Ishikawa (cell line): ENCODE results near the gene CPO.

Source experiments
- CEBPB ChIP-seq: IDR thresholded peaks from 2 replicates; pipeline ENCODE4 v1.6.1; 2012
- CREB1 ChIP-seq: IDR thresholded peaks from 2 replicates; pipeline ENCODE4 v1.6.1; 2012; ENCODE audit warnings: low read depth
- EGR1 ChIP-seq: IDR thresholded peaks from 2 replicates; pipeline ENCODE4 v1.6.1; 2012
- EP300 ChIP-seq: IDR thresholded peaks from 2 replicates; pipeline ENCODE4 v1.6.1; 2012; ENCODE audit warnings: borderline replicate concordance
- FOXM1 ChIP-seq: IDR thresholded peaks from 2 replicates; pipeline ENCODE4 v1.6.1; 2012; ENCODE audit warnings: low read depth, borderline replicate concordance
- NFIC ChIP-seq: IDR thresholded peaks from 2 replicates; pipeline ENCODE4 v1.6.1; 2012
- RAD21 ChIP-seq: IDR thresholded peaks from 2 replicates; pipeline ENCODE4 v1.6.1; 2012; ENCODE audit warnings: low read depth
- TAF1 ChIP-seq: IDR thresholded peaks from 2 replicates; pipeline ENCODE4 v1.6.1; 2012; ENCODE audit warnings: low read depth, mild to moderate bottlenecking
- TCF12 ChIP-seq: IDR thresholded peaks from 2 replicates; pipeline ENCODE4 v1.6.1; 2012; ENCODE audit warnings: low read depth
- TEAD4 ChIP-seq: IDR thresholded peaks from 2 replicates; pipeline ENCODE4 v1.6.1; 2012
- YY1 ChIP-seq: IDR thresholded peaks from 2 replicates; pipeline ENCODE4 v1.6.1; 2012; ENCODE audit warnings: low read depth
- ZBTB7A ChIP-seq: IDR thresholded peaks from 2 replicates; pipeline ENCODE4 v1.6.1; 2012; ENCODE audit warnings: low read depth
- TF ChIP-seq, protein P1 (sequence below): IDR thresholded peaks from 2 replicates; pipeline ENCODE4 v1.6.1; 2012
- TF ChIP-seq, protein P2 (sequence below): IDR thresholded peaks from 2 replicates; pipeline ENCODE4 v1.6.1; 2012
- TF ChIP-seq, protein P3 (sequence below): IDR thresholded peaks from 2 replicates; pipeline ENCODE4 v1.6.1; 2012; ENCODE audit warnings: low read depth, mild to moderate bottlenecking

The CPO gene

DNA sequence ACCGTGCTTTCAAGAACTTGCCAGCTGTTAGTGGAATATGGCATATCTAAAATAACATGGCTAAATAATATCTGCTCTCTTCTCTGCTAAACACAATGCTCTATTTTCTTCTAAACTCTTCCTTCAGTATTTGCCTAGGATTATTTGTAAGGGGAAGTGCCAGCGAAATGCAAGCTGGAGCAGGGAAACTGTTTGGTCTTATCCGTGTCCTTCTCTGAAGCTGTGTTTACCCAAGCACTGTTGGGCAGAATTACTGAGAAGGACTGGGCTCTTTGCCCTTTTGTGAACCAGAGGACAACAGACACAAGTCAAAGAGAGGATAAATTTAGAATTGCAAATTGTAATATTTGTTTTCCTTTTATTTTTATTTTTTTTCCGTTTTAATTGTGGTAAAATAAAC, 23.6 kb downstream of the CPO start:
- TF ChIP-seq, protein P1, sequence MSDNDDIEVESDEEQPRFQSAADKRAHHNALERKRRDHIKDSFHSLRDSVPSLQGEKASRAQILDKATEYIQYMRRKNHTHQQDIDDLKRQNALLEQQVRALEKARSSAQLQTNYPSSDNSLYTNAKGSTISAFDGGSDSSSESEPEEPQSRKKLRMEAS = no peak
- no peak for TF ChIP-seq ZBTB7A
- TF ChIP-seq CREB1 = no peak
- TF ChIP-seq, protein P2, sequence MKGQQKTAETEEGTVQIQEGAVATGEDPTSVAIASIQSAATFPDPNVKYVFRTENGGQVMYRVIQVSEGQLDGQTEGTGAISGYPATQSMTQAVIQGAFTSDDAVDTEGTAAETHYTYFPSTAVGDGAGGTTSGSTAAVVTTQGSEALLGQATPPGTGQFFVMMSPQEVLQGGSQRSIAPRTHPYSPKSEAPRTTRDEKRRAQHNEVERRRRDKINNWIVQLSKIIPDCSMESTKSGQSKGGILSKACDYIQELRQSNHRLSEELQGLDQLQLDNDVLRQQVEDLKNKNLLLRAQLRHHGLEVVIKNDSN = no peak
- TF ChIP-seq TAF1 = no peak
- TF ChIP-seq TCF12 = no peak
- TF ChIP-seq, protein P3, sequence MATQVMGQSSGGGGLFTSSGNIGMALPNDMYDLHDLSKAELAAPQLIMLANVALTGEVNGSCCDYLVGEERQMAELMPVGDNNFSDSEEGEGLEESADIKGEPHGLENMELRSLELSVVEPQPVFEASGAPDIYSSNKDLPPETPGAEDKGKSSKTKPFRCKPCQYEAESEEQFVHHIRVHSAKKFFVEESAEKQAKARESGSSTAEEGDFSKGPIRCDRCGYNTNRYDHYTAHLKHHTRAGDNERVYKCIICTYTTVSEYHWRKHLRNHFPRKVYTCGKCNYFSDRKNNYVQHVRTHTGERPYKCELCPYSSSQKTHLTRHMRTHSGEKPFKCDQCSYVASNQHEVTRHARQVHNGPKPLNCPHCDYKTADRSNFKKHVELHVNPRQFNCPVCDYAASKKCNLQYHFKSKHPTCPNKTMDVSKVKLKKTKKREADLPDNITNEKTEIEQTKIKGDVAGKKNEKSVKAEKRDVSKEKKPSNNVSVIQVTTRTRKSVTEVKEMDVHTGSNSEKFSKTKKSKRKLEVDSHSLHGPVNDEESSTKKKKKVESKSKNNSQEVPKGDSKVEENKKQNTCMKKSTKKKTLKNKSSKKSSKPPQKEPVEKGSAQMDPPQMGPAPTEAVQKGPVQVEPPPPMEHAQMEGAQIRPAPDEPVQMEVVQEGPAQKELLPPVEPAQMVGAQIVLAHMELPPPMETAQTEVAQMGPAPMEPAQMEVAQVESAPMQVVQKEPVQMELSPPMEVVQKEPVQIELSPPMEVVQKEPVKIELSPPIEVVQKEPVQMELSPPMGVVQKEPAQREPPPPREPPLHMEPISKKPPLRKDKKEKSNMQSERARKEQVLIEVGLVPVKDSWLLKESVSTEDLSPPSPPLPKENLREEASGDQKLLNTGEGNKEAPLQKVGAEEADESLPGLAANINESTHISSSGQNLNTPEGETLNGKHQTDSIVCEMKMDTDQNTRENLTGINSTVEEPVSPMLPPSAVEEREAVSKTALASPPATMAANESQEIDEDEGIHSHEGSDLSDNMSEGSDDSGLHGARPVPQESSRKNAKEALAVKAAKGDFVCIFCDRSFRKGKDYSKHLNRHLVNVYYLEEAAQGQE = no peak
- TF ChIP-seq NFIC = no peak
- TF ChIP-seq CEBPB = no peak
- no peak for TF ChIP-seq EGR1
- TF ChIP-seq TEAD4 = no peak
- no peak for TF ChIP-seq FOXM1
- no peak for TF ChIP-seq EP300
- no peak for TF ChIP-seq RAD21

GRCh38 chr2:206968134-206969086, 29.1 kb downstream of the CPO start:
- TF ChIP-seq YY1 (no peak), RAD21 (no peak), ZBTB7A (no peak), EP300 (no peak), EGR1 (no peak), TAF1 (no peak), NFIC (no peak), CEBPB (no peak), TEAD4 (no peak), FOXM1 (no peak), CREB1 (no peak), TCF12 (no peak)
- TF ChIP-seq, protein P1 = no peak
- TF ChIP-seq, protein P2 = no peak
- TF ChIP-seq, protein P3 = no peak

DNA sequence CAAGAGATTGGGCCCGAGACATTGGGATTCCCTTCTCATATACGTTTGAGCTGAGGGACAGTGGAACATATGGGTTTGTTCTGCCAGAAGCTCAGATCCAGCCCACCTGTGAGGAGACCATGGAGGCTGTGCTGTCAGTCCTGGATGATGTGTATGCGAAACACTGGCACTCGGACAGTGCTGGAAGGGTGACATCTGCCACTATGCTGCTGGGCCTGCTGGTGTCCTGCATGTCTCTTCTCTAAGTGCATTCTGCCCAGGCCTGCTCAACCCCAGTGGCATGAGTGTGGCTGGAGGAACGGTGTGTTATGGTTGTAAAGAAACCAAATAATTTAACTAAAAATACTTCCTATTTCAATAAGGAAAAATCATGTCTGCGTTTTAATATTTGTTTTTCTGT, 29.9 kb downstream of the CPO start:
- TF ChIP-seq TEAD4 (no peak), CEBPB (no peak)

DNA sequence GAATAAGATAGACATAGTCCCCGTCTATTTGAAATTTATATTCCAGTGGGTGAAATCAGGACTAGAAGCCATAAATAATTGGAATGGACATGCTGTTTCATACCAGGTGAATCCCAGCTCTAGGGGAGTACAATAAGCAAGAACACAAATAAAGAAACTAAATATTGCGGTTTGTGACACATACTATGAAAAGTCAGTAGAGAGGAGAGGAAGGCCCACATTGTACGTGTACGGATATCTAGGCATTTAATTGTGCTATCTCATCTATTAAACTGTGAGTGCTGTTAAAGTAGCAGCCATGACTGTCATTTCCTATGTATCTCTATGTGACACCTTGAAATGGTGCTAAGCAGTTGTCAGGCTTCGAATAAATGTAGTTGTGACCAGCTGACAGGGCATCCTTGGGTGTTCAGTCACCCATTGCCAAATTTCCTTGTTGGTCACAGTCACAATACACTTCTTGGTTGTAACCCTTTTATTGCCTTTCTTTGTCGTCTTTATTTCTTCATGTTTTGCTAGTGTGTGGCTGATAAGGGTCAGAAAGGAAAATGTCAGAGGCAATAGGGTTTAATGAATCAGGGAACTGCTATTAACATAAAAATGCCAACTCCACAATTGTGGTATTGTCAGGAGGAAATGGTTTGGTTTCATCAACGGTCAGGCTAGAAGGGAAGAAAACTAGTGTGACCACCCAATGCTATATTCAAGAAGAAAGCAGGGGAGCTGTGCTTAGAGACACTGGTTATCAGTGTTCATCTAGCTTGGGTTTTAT, 31.5 kb downstream of the CPO start:
- no peak for TF ChIP-seq TAF1
- TF ChIP-seq RAD21 = no peak
- no peak for TF ChIP-seq YY1
- no peak for TF ChIP-seq EP300
- TF ChIP-seq ZBTB7A = no peak
- no peak for TF ChIP-seq EGR1
- TF ChIP-seq CEBPB = no peak
- TF ChIP-seq TEAD4 = no peak
- TF ChIP-seq, protein P2 = no peak
- TF ChIP-seq NFIC = no peak
- TF ChIP-seq, protein P1 = no peak
- TF ChIP-seq FOXM1 = no peak
- TF ChIP-seq, protein P3 = no peak
- no peak for TF ChIP-seq CREB1
- TF ChIP-seq TCF12 = no peak
